GM06990 (cell line): ENCODE measurements around the gene KRT72.
"Not testable (repeated sequence)": the region's sequence is repeated elsewhere in the genome, so short reads cannot be mapped to it uniquely, and the experiment has no call there.

ENCODE experiments used
- DNase-seq: peaks from one replicate; pipeline ENCODE4 v3.0.0-alpha.2; 2011; ENCODE audit not compliant: insufficient read length; ENCODE audit errors: extremely low read depth
- H3K27me3 ChIP-seq: replicated peaks from 2 replicates; pipeline ENCODE4 v1.6.0; 2011; ENCODE audit warnings: low read length; ENCODE audit not compliant: control insufficient read depth, insufficient read depth
- H3K36me3 ChIP-seq: 2 replicates; pipeline ENCODE4 v1.5.1; 2011; ENCODE audit warnings: low read length; ENCODE audit not compliant: control insufficient read depth, insufficient read depth
- H3K4me3 ChIP-seq: replicated peaks from 2 replicates; pipeline ENCODE4 v1.5.1; 2011; ENCODE audit warnings: low read depth, mild to moderate bottlenecking, control low read depth, low read length
- CTCF ChIP-seq: IDR thresholded peaks from 2 replicates; pipeline ENCODE4 v1.5.1; 2011; ENCODE audit warnings: low read length, control low read depth, mild to moderate bottlenecking, inconsistent platforms; ENCODE audit not compliant: insufficient read depth, poor library complexity, severe bottlenecking

Gene KRT72

GRCh38 chr12:52600475-52600874, 788 bp downstream of the KRT72 start:
- DNase-seq = no peak
- no peak for TF ChIP-seq CTCF
- H3K36me3 ChIP-seq = no peaks in the 10 kb centered on the region
- no peak overlapping the region for H3K4me3 ChIP-seq
- H3K27me3 ChIP-seq = no peaks in the 10 kb centered on the region; the same call in 1 of the 2 replicates

- Histone ChIP-seq H3K27me3 (no peaks in the 10 kb centered on the region; the same call in 1 of the 2 replicates), H3K4me3 (no peak overlapping the region), H3K36me3 (no peaks in the 10 kb centered on the region)
- TF ChIP-seq CTCF = no peak
- no peak for DNase-seq
These were observed 1.2 kb downstream of the KRT72 start for GRCh38 chr12:52600071-52600470.

- no peaks in the 10 kb centered on the region; the same call in 1 of the 2 replicates for H3K27me3 ChIP-seq
- TF ChIP-seq CTCF = no peak
- H3K36me3 ChIP-seq = no peaks in the 10 kb centered on the region
- DNase-seq = no peak
- H3K4me3 ChIP-seq = no peak overlapping the region
These were observed 2.3 kb downstream of the KRT72 start for GRCh38 chr12:52598966-52599365.

GRCh38 chr12:52594237-52594636, 7.0 kb downstream of the KRT72 start:
- not testable (repeated sequence) for H3K4me3 ChIP-seq, DNase-seq, H3K36me3 ChIP-seq, H3K27me3 ChIP-seq

- Histone ChIP-seq H3K27me3 (no peaks in the 10 kb centered on the region), H3K36me3 (no peaks in the 10 kb centered on the region), H3K4me3 (no peak overlapping the region)
- no peak for DNase-seq
- TF ChIP-seq CTCF = no peak
These were observed 9.7 kb downstream of the KRT72 start for GRCh38 chr12:52591521-52591920.

GRCh38 chr12:52590021-52590420, 11.2 kb downstream of the KRT72 start:
- Histone ChIP-seq H3K36me3 (no peaks in the 10 kb centered on the region), H3K4me3 (no peak overlapping the region), H3K27me3 (no peaks in the 10 kb centered on the region; the same call in 1 of the 2 replicates)
- no peak for DNase-seq
- TF ChIP-seq CTCF = no peak
